CD4-positive, alpha-beta T cell treated with Interleukin-6 at 100 ng/mL for 8 hours (primary cell): ENCODE results near the gene TRMT10A.
"Not testable (repeated sequence)": the region's sequence is repeated elsewhere in the genome, so short reads cannot be mapped to it uniquely, and the experiment has no call there.

Source experiments
- DNase-seq: peaks from one replicate; pipeline ENCODE4 v3.0.0-alpha.2; 2020; ENCODE audit warnings: mixed read lengths, low spot score

Gene TRMT10A

GRCh38 chr4:99552872-99553271, 11.0 kb downstream of the TRMT10A start:
- DNase-seq = no peak

GRCh38 chr4:99540277-99540939, 23.4 kb downstream of the TRMT10A start:
- no peak for DNase-seq

GRCh38 chr4:99537674-99538073, 26.2 kb downstream of the TRMT10A start:
- no peak for DNase-seq

GRCh38 chr4:99536848-99537247, 27.0 kb downstream of the TRMT10A start:
- DNase-seq = no peak

- no peak for DNase-seq
Measured at GRCh38 chr4:99536271-99536670, 27.6 kb downstream of the TRMT10A start.

GRCh38 chr4:99534699-99535098, 29.1 kb downstream of the TRMT10A start:
- DNase-seq = not testable (repeated sequence)

- no peak for DNase-seq
Measured at GRCh38 chr4:99529956-99530355, 33.9 kb downstream of the TRMT10A start.

- no peak for DNase-seq
Measured at GRCh38 chr4:99529228-99529627, 34.6 kb downstream of the TRMT10A start.

GRCh38 chr4:99518601-99519295, 45.1 kb downstream of the TRMT10A start:
- DNase-seq = no peak

- no peak for DNase-seq
Measured at GRCh38 chr4:99510721-99511120, 53.1 kb downstream of the TRMT10A start, which contains the start of gene C4orf17. Gene C4orf17, plus strand, starts transcription at chr4:99511021. Its CDS starts 2,061 bp downstream, at chr4:99513082.

- DNase-seq = peak; percentile 73
Measured at GRCh38 chr4:99507762-99508161, 56.1 kb downstream of the TRMT10A start.

- DNase-seq = no peak
Measured at GRCh38 chr4:99507349-99507748, 56.5 kb downstream of the TRMT10A start.

- DNase-seq = no peak
Measured at GRCh38 chr4:99506781-99507180, 57.1 kb downstream of the TRMT10A start.

- DNase-seq = no peak
Measured at GRCh38 chr4:99504804-99505502, 58.9 kb downstream of the TRMT10A start.
